Keratinocyte (primary cell): Measurements from ENCODE around the gene CRABP1. TPM values are rescaled to one million over a fixed set of nuclear protein-coding genes. Genes with fewer than 3 reads are reported as not detected.

ENCODE experiments used
- DNase-seq: peaks from one replicate; pipeline ENCODE4 v3.0.0-alpha.2; 2011; ENCODE audit warnings: low read depth, missing footprints, low spot score
- FAIRE-seq: peaks from 2 replicates; lab custom pipeline; 2011; peaks lifted over from hg19 to GRCh38; lab: Jason Lieb, UNC
- H2AFZ ChIP-seq: 2 replicates; pipeline ENCODE4 v1.6.0; 2012; ENCODE audit warnings: low read length, control low read depth, inconsistent platforms; ENCODE audit not compliant: control insufficient read depth
- H3K27ac ChIP-seq: 2 replicates; pipeline ENCODE4 v1.5.1; 2011; ENCODE audit warnings: low read length; ENCODE audit not compliant: control insufficient read depth, insufficient read depth
- H3K27me3 ChIP-seq: 3 replicates; pipeline ENCODE4 v1.6.0; 2011; ENCODE audit warnings: low read length; ENCODE audit not compliant: control insufficient read depth, insufficient read depth; ENCODE audit errors: extremely low read depth
- H3K36me3 ChIP-seq, 2 experiments: 2 replicates in 1 of 2; 3 replicates in 1 of 2; pipeline ENCODE4 v1.5.1; 2011; ENCODE audit warnings: low read length in 2 of 2, mild to moderate bottlenecking in 1 of 2; ENCODE audit not compliant: control insufficient read depth in 2 of 2, insufficient read depth in 2 of 2; ENCODE audit errors: extremely low read depth in 1 of 2
- H3K4me1 ChIP-seq: 3 replicates; pipeline ENCODE4 v1.5.1; 2011; ENCODE audit warnings: low read length; ENCODE audit not compliant: control insufficient read depth, insufficient read depth; ENCODE audit errors: extremely low read depth
- H3K4me2 ChIP-seq: 3 replicates; pipeline ENCODE4 v1.6.0; 2011; ENCODE audit warnings: low read depth, low read length; ENCODE audit not compliant: control insufficient read depth, insufficient read depth; ENCODE audit errors: extremely low read depth
- H3K4me3 ChIP-seq, 3 experiments: fragments of 200-600 bp in 1 of 3; sonication (generic) in 1 of 3; 2 replicates in 2 of 3; 3 replicates in 1 of 3; pipeline ENCODE4 v1.5.1; 2011 to 2016; ENCODE audit warnings: low read length in 3 of 3, mild to moderate bottlenecking in 3 of 3, control low read depth in 2 of 3, inconsistent platforms in 1 of 3, low read depth in 1 of 3, mixed read lengths in 1 of 3, mixed run types in 1 of 3, moderate library complexity in 1 of 3; ENCODE audit not compliant: control insufficient read depth in 2 of 3, insufficient read depth in 2 of 3; ENCODE audit errors: extremely low read depth in 1 of 3
- H3K79me2 ChIP-seq: 2 replicates; pipeline ENCODE4 v1.6.0; 2012; ENCODE audit warnings: low read length; ENCODE audit not compliant: control insufficient read depth, insufficient read depth
- H3K9ac ChIP-seq: 3 replicates; pipeline ENCODE4 v1.6.0; 2011; ENCODE audit warnings: low read length; ENCODE audit not compliant: control insufficient read depth, insufficient read depth; ENCODE audit errors: extremely low read depth
- H3K9me1 ChIP-seq: 3 replicates; pipeline ENCODE4 v1.6.0; 2011; ENCODE audit warnings: low read length; ENCODE audit not compliant: control insufficient read depth, insufficient read depth; ENCODE audit errors: extremely low read depth
- H3K9me3 ChIP-seq: 2 replicates; pipeline ENCODE4 v1.5.1; 2012; ENCODE audit warnings: low read depth, low read length; ENCODE audit not compliant: control insufficient read depth
- H4K20me1 ChIP-seq: 3 replicates; pipeline ENCODE4 v1.6.0; 2011; ENCODE audit warnings: low read length; ENCODE audit not compliant: control insufficient read depth, insufficient read depth; ENCODE audit errors: extremely low read depth
- CTCF ChIP-seq, 3 experiments: IDR thresholded peaks in 1 of 3; conservative IDR thresholded peaks in 1 of 3; optimal IDR thresholded peaks in 1 of 3; 2 replicates in 2 of 3; 3 replicates in 1 of 3; pipeline versions ENCODE3 to v1.5.1; 2011; ENCODE audit warnings: low read length in 3 of 3, mild to moderate bottlenecking in 3 of 3, moderate library complexity in 2 of 3, control low read depth in 1 of 3, inconsistent platforms in 1 of 3; ENCODE audit not compliant: insufficient read depth in 2 of 3; ENCODE audit errors: extremely low read depth in 1 of 3
- EZH2 ChIP-seq: IDR thresholded peaks from one replicate; pipeline ENCODE4 v1.6.1; 2012; ENCODE audit warnings: inconsistent platforms, mild to moderate bottlenecking, low read length, moderate library complexity
- dilution Hi-C: fragments of 300-500 bp; cut with MboI; formaldehyde crosslinking; loops from one replicate; pipeline ENCODE4 v1.7.0; 2020; ENCODE audit warnings: low sequenced_read_pairs; ENCODE audit not compliant: extremely low pct_ligation_motif_present
- polyA plus RNA-seq, 5 experiments: library from polyadenylated mRNA; depleted of rRNA in 3 of 5; stranded (reverse) in 3 of 5; stranded (forward) in 1 of 5; unstranded in 1 of 5; fragments of >200 nt; gene quantifications; 1 replicate in 1 of 5; 2 replicates in 3 of 5; 3 replicates in 1 of 5; pipeline versions ENCODE4 v1.2.1 to v1.2.3, GENCODE V29; 2011 to 2012; ENCODE audit warnings: missing spikeins in 2 of 5, low read depth in 1 of 5, low replicate concordance in 1 of 5

Gene CRABP1
- polyA plus RNA-seq, 1 donor (not counting 4 experiments of a cell fraction or from before 2014, with no cell fraction given), result not detected

- dilution Hi-C loops, result no loop called here
- DNase-seq (no peak), FAIRE-seq (no peak)
- no peak overlapping the region for H3K27ac ChIP-seq
- H3K4me2 ChIP-seq, result no peak overlapping the region
- no peaks in the 10 kb centered on the region for H3K79me2 ChIP-seq
- H4K20me1 ChIP-seq, result no peaks in the 10 kb centered on the region
- no peak overlapping the region for H2AFZ ChIP-seq
- TF ChIP-seq EZH2, result no peak
- TF ChIP-seq CTCF (optimal IDR thresholded peaks at IDR 0.05 in 1 of 3, IDR thresholded peaks at IDR 0.05 in 1 of 3, conservative IDR thresholded peaks at IDR 0.05 in 1 of 3; ENCODE audit: extremely low read depth in 1 of 3, insufficient read depth in 2 of 3, low read length in 3 of 3), result no peak
- no peak overlapping the region for H3K4me3 ChIP-seq
- H3K36me3 ChIP-seq, result no peaks in the 10 kb centered on the region
- H3K4me1 ChIP-seq, result no peaks in the 10 kb centered on the region
- no peaks in the 10 kb centered on the region for H3K9me3 ChIP-seq
- peaks cover under 1% of the 10 kb centered on the region for H3K27me3 ChIP-seq
- no peak overlapping the region for H3K9ac ChIP-seq
- H3K9me1 ChIP-seq, result no peaks in the 10 kb centered on the region
These were observed 17.9 kb upstream of the CRABP1 start for GRCh38 chr15:78322243-78322642.

GRCh38 chr15:78322724-78323521 lies 17.2 kb upstream of the CRABP1 start:
- FAIRE-seq (no peak), DNase-seq (no peak)
- no peak overlapping the region for H3K4me2 ChIP-seq
- no peak overlapping the region for H3K4me3 ChIP-seq
- no peaks in the 10 kb centered on the region for H3K9me1 ChIP-seq
- no peak for TF ChIP-seq CTCF (optimal IDR thresholded peaks at IDR 0.05 in 1 of 3, IDR thresholded peaks at IDR 0.05 in 1 of 3, conservative IDR thresholded peaks at IDR 0.05 in 1 of 3; ENCODE audit: extremely low read depth in 1 of 3, insufficient read depth in 2 of 3, low read length in 3 of 3)
- TF ChIP-seq EZH2, result no peak
- H4K20me1 ChIP-seq, result no peaks in the 10 kb centered on the region
- dilution Hi-C loops, result no loop called here
- H3K36me3 ChIP-seq, result no peaks in the 10 kb centered on the region
- H3K79me2 ChIP-seq, result no peaks in the 10 kb centered on the region
- H3K9me3 ChIP-seq, result no peaks in the 10 kb centered on the region
- peaks cover 5% of the 10 kb centered on the region for H3K27me3 ChIP-seq
- no peak overlapping the region for H3K27ac ChIP-seq
- no peak overlapping the region for H2AFZ ChIP-seq
- H3K9ac ChIP-seq, result no peak overlapping the region
- no peaks in the 10 kb centered on the region for H3K4me1 ChIP-seq
